Muscle layer of colon (tissue), 2 donors: ENCODE data around the gene RBM5.

Experiments
- H3K27ac ChIP-seq: one replicate; pipeline ENCODE4 v1.7.0; 2013; ENCODE audit warnings: low read depth, mild to moderate bottlenecking, low read length, moderate library complexity
- H3K27me3 ChIP-seq, 2 donors: one replicate each; pipeline ENCODE4 v1.7.0; 2013; ENCODE audit warnings: low read length in 2 of 2, mild to moderate bottlenecking in 2 of 2; ENCODE audit not compliant: insufficient read depth in 2 of 2, control insufficient read depth in 1 of 2
- H3K36me3 ChIP-seq: one replicate; pipeline ENCODE4 v1.7.0; 2013; ENCODE audit warnings: mild to moderate bottlenecking, low read length; ENCODE audit not compliant: insufficient read depth
- H3K4me1 ChIP-seq: one replicate; pipeline ENCODE4 v1.7.0; 2013; ENCODE audit warnings: mild to moderate bottlenecking, low read length; ENCODE audit not compliant: insufficient read depth
- H3K4me3 ChIP-seq, 2 donors: one replicate each; pipeline ENCODE4 v1.7.0; 2013; ENCODE audit warnings: low read length in 2 of 2, low read depth in 1 of 2, mild to moderate bottlenecking in 1 of 2, moderate library complexity in 1 of 2
- H3K9ac ChIP-seq: one replicate; pipeline ENCODE4 v1.7.0; 2013; ENCODE audit warnings: low read length
- H3K9me3 ChIP-seq: one replicate; pipeline ENCODE4 v1.7.0; 2013; ENCODE audit warnings: mild to moderate bottlenecking, low read length
- donor health status: abdominal sarcoma.
- donor health status: Adenocarcinoma of cecum.

RBM5 gene

DNA sequence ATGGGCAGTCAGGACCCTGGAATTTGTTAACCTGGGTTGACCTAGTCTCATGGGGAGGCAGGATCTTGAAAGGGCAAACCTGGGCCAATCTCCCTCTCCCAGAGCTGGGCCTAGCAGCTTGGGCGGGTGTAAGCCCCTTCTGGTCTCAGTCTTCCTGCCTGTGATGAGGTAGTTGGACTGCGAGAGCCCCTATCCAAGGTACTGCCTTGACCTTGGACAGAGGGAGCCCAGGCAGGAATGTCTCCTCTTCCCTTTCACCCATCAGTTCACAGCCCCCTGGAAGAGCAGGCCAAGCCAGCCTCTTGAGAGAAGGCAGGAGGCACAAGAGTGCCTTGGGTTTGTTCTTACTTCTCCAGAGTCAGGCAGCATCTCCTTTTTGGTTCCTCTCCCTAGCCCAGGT, 41.7 kb downstream of the RBM5 start:
- Histone ChIP-seq H3K4me1 (peaks cover 20% of the 10 kb centered on the region), H3K36me3 (no peaks in the 10 kb centered on the region), H3K9ac (no peak overlapping the region), H3K27me3 (no peaks in the 10 kb centered on the region), H3K9me3 (no peaks in the 10 kb centered on the region), H3K4me3 (no peak overlapping the region), H3K27ac (no peak overlapping the region)

DNA sequence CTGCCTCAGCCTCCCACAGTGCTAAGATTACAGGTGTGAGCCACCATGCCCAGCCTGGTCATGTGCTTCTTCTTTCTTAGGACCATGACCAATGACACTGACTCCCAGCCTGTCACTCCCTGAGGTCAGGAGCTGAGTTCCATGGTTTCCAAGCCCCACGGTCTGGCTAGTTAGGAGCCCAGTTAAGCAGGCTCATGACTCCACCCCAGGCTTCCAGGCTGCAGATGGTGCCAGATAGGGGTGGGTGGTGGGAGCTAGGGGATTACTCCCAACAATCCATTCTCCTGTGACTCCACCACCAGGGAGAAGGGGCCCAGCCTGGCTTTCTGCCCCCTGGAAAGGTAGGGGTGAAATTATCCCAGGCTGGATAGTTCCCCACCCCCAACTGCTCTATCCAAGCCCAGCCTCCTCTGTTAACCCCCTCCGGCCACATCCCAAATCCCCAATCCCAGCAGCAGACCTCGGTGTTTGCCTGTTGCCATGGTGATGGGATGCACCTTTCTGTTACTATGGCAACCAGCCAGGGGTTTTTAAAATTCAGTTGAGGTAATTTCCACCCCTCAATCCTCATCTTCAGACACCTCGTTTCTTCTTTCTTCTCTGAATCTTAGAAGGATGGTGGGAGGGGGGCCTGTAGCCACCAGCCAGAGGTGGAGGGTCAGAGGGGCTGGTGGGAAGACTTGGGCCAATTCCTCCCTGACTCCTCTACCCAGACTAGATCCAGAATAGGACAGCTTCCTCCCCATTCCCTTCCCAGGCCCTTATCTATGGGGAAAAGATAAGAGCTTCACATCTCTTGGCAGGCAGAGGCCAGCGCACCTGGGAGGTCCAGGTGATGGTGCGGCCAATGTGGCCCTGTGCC, 43.9 kb downstream of the RBM5 start:
- no peak overlapping the region for H3K4me3 ChIP-seq
- no peaks in the 10 kb centered on the region for H3K4me1 ChIP-seq
- no peak overlapping the region for H3K27ac ChIP-seq
- H3K9me3 ChIP-seq = no peaks in the 10 kb centered on the region
- H3K36me3 ChIP-seq = no peaks in the 10 kb centered on the region
- H3K9ac ChIP-seq = no peak overlapping the region
- no peaks in the 10 kb centered on the region for H3K27me3 ChIP-seq

DNA sequence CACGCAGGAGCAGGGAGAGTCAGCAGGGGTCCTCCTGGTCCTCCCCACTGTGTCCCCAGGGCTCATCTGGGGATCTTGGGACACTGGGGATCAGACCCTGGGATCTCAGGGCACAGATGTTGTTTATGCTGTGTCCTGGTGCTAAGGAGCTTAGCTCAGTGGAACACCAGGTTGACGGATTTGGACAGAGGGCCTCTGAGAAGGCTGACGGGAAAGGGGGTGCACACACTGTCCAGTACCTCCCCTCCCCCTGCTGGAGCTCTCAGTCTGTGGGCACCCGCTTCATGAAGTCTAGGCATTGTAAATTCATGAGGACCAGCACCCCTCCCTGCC, 44.5 kb downstream of the RBM5 start:
- Histone ChIP-seq H3K9ac (no peak overlapping the region), H3K27ac (no peak overlapping the region), H3K27me3 (no peaks in the 10 kb centered on the region), H3K36me3 (no peaks in the 10 kb centered on the region), H3K9me3 (no peaks in the 10 kb centered on the region), H3K4me1 (no peaks in the 10 kb centered on the region), H3K4me3 (no peak overlapping the region)

DNA sequence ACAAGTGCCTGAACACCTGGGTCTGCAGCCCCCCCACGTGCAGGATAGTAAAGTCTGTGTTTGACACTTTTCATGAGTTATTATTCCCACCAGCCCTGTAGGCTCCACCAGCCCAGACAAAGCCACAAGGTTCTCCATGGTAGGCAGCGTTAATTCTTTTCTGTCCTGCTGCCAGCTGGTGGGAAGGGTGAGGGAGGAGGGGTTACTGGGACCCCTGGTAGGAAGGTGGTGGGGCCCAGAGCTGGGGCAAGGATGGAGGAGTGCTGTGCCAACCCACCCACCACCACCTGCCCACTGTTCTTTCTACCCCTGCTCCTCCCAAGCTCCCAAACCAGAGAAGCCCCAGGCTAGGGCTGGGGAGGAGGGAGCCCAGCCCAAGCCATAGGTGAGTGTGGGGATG, 45.6 kb downstream of the RBM5 start:
- Histone ChIP-seq H3K4me1 (no peaks in the 10 kb centered on the region), H3K9me3 (no peaks in the 10 kb centered on the region), H3K36me3 (no peaks in the 10 kb centered on the region), H3K4me3 (no peak overlapping the region), H3K27me3 (no peaks in the 10 kb centered on the region), H3K9ac (no peak overlapping the region), H3K27ac (no peak overlapping the region)

DNA sequence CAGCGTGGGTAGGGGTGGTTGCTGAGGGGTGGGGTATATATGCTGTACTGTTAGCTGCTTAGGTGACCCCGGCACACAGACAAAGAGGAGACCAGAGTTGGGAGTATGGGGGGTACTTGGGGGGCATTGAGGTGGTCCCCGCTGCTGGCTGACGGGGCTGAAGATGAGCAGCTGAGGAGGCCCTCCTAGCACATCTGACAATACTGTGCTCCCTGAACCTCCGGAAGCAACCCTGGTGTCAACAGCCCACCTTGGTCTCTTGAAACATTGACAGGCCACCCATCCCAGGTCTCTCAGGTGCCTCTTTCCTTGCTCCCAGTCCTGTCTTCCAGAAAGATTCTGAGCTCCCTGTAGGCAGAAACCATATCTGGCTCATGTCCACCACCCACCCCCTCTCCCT, 47.2 kb downstream of the RBM5 start:
- Histone ChIP-seq H3K27me3 (no peaks in the 10 kb centered on the region), H3K9ac (no peak overlapping the region), H3K27ac (no peak overlapping the region), H3K9me3 (no peaks in the 10 kb centered on the region), H3K4me1 (no peaks in the 10 kb centered on the region), H3K4me3 (no peak overlapping the region), H3K36me3 (no peaks in the 10 kb centered on the region)

DNA sequence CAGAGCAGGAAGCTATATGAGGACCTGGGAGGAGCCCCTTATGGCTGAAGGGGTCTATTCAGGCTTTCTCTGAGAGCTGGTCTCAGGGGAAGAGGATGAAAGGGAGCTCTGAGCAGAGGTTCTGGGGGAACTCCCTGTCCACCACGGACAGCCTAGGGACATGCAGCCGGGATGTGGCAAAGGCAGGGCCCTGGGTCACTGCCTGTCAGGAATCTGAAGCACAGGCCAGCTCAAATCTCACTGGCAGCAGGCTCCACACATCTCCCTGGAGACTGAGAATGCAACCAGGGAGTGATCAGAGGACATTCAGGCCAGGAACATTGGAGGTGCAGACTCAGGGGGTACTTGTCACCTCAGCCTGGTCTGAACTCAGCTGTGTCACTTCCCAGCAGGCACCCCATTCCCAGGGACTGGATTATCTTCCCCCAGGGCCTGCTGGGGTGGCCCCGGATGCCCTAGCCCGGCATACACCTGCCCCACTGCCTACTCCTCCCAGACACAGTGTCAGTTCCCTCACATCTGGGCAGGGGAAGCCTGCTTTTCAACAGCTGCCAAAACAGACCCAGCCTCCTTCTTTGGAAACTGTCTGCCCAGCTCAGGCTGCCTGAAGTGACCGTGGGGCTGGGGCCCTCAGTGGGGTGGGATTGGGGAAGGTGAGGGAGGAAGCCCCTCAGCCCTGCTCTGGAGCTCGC, 48.1 kb downstream of the RBM5 start:
- H3K4me3 ChIP-seq = no peak overlapping the region
- no peaks in the 10 kb centered on the region for H3K4me1 ChIP-seq
- H3K27ac ChIP-seq = no peak overlapping the region
- no peak overlapping the region for H3K9ac ChIP-seq
- H3K36me3 ChIP-seq = no peaks in the 10 kb centered on the region
- no peaks in the 10 kb centered on the region for H3K9me3 ChIP-seq
- H3K27me3 ChIP-seq = no peaks in the 10 kb centered on the region

DNA sequence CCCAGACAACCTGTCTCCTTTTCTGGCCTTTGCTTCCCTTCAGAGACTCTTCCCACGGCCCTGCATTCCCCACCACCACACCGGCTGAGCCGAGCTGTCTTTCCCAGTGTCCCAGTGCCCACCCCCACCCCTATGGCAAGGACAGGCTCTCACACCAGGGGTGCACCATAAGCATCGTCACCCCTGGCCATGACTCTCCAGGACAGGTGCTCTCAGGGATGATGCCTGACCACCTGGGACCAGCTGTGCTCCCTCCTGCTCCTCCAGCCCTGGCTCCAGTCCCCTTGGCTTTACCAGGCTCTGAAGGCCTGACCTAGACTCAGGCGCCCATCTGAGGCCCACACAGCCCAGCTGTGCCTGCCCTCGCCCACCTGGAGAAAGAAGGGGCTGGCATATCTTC, 48.8 kb downstream of the RBM5 start:
- H3K4me1 ChIP-seq = no peaks in the 10 kb centered on the region
- H3K27me3 ChIP-seq = no peaks in the 10 kb centered on the region
- no peak overlapping the region for H3K27ac ChIP-seq
- H3K9me3 ChIP-seq = no peaks in the 10 kb centered on the region
- H3K4me3 ChIP-seq = no peak overlapping the region
- no peak overlapping the region for H3K9ac ChIP-seq
- no peaks in the 10 kb centered on the region for H3K36me3 ChIP-seq

DNA sequence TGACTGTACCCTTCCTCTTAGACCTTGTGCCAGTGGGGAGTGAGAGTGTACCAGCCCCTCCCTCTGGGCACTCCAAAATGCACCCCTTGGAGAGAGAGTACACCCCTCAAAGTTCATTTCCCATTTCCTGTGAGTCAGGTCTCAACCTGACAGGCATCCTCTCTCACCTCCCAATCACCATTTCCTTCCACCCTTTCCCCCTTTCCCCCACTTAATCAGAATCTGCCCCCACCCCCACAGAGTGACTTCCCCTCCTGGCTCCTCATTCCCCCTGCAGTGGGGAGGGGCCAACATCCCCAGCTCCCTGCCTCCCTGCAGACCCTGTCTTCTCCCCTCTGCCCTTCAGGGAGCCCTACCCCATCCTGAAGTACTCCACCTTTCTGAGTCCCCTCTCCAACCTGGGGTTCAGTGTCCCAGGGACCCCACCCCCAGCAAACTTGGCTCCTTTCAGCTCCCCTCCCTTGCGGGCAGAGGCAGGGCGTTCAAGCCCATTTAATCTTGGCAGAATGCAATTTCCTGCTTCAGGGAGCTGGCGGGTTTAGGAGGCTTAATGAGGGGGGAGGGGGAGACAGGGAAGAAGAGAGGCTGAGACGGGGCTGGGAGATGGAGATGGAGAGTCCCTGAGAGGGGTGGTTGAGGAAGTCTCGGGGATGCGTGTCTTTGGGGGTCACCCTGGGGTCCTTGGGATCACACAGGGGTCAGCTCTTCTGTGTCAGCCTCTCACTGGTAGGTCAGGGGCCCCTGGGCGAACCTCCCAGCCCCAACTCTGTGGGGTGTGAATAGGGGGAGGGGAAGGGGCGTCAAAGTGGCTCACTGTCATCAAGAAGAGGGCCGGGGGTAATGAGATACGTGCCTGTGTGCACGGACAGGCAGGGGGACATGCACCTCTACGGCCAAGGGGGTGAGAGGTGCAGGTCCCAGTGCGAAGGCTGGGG, 49.8 kb downstream of the RBM5 start:
- no peak overlapping the region for H3K27ac ChIP-seq
- no peak overlapping the region for H3K9ac ChIP-seq
- H3K27me3 ChIP-seq = no peaks in the 10 kb centered on the region
- no peaks in the 10 kb centered on the region for H3K9me3 ChIP-seq
- H3K4me1 ChIP-seq = no peaks in the 10 kb centered on the region
- no peak overlapping the region for H3K4me3 ChIP-seq
- H3K36me3 ChIP-seq = no peaks in the 10 kb centered on the region

DNA sequence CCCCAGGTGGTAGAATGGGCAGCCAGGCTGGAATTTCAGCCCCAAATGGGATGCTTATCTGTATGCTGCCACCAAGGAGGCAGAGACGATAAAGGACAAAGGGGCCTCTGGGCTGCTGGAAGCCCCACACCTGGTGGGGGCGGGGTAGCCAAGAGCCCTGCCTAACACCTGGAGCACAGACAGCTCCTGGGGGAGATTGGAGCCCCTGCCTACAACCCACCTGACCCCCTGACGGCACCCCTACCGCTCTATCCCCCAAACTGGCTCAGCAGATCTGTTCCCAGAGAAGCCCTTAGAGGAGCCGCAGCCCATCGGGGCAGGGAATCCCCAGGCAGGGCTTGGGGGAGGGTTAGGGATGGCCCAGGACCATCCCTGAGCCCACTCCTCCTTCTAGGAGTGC, 50.6 kb downstream of the RBM5 start:
- no peaks in the 10 kb centered on the region for H3K9me3 ChIP-seq
- H3K27me3 ChIP-seq = no peaks in the 10 kb centered on the region
- no peaks in the 10 kb centered on the region for H3K4me1 ChIP-seq
- no peak overlapping the region for H3K9ac ChIP-seq
- no peak overlapping the region for H3K4me3 ChIP-seq
- no peaks in the 10 kb centered on the region for H3K36me3 ChIP-seq
- no peak overlapping the region for H3K27ac ChIP-seq

DNA sequence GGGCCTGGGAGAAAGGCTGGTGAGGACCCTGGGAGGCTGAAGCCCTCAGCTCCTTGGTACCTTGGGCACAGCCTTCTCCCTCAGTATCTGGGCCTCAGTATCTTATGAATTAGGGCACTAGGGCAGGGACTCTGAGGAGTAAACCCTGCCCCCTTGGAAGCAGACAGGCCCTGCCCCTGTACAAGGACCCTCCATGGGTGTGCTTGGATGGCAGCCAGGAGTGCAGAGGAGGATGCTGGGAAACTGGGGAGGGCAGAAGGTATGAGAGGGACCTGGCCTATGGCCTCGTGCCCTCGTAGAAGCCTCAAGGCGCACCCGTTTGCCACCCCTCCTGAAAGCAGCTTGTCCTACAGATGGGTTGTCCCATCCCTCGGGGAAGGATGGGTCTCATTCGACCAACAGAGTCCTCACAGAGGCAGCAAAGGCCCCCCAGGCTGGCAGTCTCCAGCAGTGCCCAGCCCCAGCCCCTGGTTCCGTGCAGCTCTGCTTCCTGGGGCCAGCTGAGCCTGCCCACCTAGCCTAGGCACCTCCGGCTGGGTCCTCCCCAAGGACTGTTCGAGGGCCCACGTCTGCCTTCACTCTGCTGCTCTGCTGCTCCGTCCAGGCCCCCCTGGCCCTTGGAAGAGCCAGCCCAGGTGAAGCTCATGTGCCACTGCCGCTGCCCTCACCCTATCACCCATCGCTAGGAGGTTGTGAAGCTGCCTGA, 51.2 kb downstream of the RBM5 start:
- no peak overlapping the region for H3K27ac ChIP-seq
- no peak overlapping the region for H3K9ac ChIP-seq
- no peaks in the 10 kb centered on the region for H3K9me3 ChIP-seq
- no peaks in the 10 kb centered on the region for H3K36me3 ChIP-seq
- H3K27me3 ChIP-seq = no peaks in the 10 kb centered on the region
- H3K4me3 ChIP-seq = no peak overlapping the region
- H3K4me1 ChIP-seq = no peaks in the 10 kb centered on the region

DNA sequence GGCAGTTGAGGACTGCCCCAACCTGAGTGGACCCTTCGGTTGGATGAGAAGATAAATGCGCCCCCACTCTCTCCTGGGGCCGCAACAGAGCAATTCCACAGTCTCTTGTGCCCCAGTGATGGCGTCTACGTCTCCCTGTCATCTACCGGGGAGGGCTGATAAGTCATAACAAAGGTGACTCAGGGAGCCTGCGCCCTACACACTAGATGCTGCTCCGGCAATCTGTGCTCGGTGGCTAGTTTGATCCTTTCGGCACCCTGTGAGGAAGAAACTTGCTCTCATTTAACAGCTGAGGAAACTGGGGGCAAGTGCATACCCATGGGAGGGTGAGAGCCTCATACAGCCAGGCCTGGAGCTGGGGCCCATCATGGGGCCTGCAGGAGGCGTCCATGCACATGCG, 52.3 kb downstream of the RBM5 start:
- Histone ChIP-seq H3K9me3 (no peaks in the 10 kb centered on the region), H3K4me1 (no peaks in the 10 kb centered on the region), H3K27me3 (no peaks in the 10 kb centered on the region), H3K4me3 (no peak overlapping the region), H3K9ac (no peak overlapping the region), H3K36me3 (no peaks in the 10 kb centered on the region), H3K27ac (no peak overlapping the region)
